Karpas-422 (cell line): ENCODE data around the gene SLC44A2. TPM values are rescaled to one million over a fixed set of nuclear protein-coding genes. Genes with fewer than 3 reads are reported as not detected.

Experiments used
- DNase-seq: peaks from one replicate; pipeline ENCODE4 v3.0.0-alpha.2; 2015
- H2AFZ ChIP-seq: fragments of 200-600 bp; sonication (generic); 2 replicates; pipeline ENCODE4 v1.6.1; 2014; ENCODE audit warnings: antibody characterized with exemption, low read length, mixed read lengths
- H3K27ac ChIP-seq: fragments of 200-600 bp; sonication (generic); 2 replicates; pipeline ENCODE4 v1.5.1; 2014; ENCODE audit warnings: mild to moderate bottlenecking, low read length, moderate library complexity
- H3K27me3 ChIP-seq: fragments of 200-600 bp; sonication (generic); 2 replicates; pipeline ENCODE4 v1.6.1; 2014; ENCODE audit warnings: low read length, mixed read lengths
- H3K36me3 ChIP-seq: fragments of 200-600 bp; sonication (generic); 2 replicates; pipeline ENCODE4 v1.6.1; 2014; ENCODE audit warnings: low read length, mixed read lengths; ENCODE audit not compliant: insufficient read depth
- H3K4me1 ChIP-seq: fragments of 200-600 bp; sonication (generic); 2 replicates; pipeline ENCODE4 v1.6.1; 2014; ENCODE audit warnings: mild to moderate bottlenecking, low read length, mixed read lengths
- H3K4me2 ChIP-seq: fragments of 200-600 bp; sonication (generic); 2 replicates; pipeline ENCODE4 v1.6.1; 2014; ENCODE audit warnings: low read length, low read depth, mild to moderate bottlenecking; ENCODE audit not compliant: poor library complexity, severe bottlenecking
- H3K4me3 ChIP-seq: fragments of 200-600 bp; sonication (generic); 2 replicates; pipeline ENCODE4 v1.5.1; 2014; ENCODE audit warnings: mild to moderate bottlenecking, antibody characterized with exemption, low read length, mixed read lengths
- H3K79me2 ChIP-seq: fragments of 200-600 bp; sonication (generic); 2 replicates; pipeline ENCODE4 v1.6.1; 2014; ENCODE audit warnings: mild to moderate bottlenecking, low read length, mixed read lengths
- H3K9ac ChIP-seq: fragments of 200-600 bp; sonication (generic); 2 replicates; pipeline ENCODE4 v1.6.0; 2014; ENCODE audit warnings: low read length
- H3K9me2 ChIP-seq: fragments of 200-600 bp; sonication (generic), shearing (Covaris generic); replicated peaks from 2 replicates; pipeline ENCODE4 v1.6.0; 2014; ENCODE audit warnings: mild to moderate bottlenecking, low read length, moderate library complexity; ENCODE audit not compliant: insufficient read depth
- H3K9me3 ChIP-seq: fragments of 300-700, 200-600 bp; sonication (generic); 2 replicates; pipeline ENCODE4 v1.6.1; 2014; ENCODE audit warnings: low read length, mixed read lengths
- H4K20me1 ChIP-seq: fragments of 200-600 bp; sonication (generic); 2 replicates; pipeline ENCODE4 v1.6.1; 2014; ENCODE audit warnings: mild to moderate bottlenecking, antibody characterized with exemption, low read length, low read depth; ENCODE audit not compliant: insufficient read depth
- total RNA-seq: library from RNA; depleted of rRNA; stranded (reverse); fragments of >200 nt; shearing (Covaris generic); gene quantifications from 2 replicates; pipeline ENCODE4 v1.2.3, GENCODE V29; 2014; ENCODE audit warnings: low replicate concordance

SLC44A2 gene
- total RNA-seq, 1 experiment from 2014 or later = 48.0 TPM

- Histone ChIP-seq H3K4me2 (peak overlapping the region; percentile 69), H3K9me3 (no peaks in the 10 kb centered on the region), H3K9ac (peak overlapping the region; percentile 95), H2AFZ (no peak overlapping the region), H3K36me3 (no peaks in the 10 kb centered on the region), H3K27ac (peak overlapping the region; percentile 91), H3K4me1 (peaks cover 22% of the 10 kb centered on the region), H3K79me2 (peaks cover 34% of the 10 kb centered on the region), H3K9me2 (no peaks in the 10 kb centered on the region), H4K20me1 (no peaks in the 10 kb centered on the region), H3K27me3 (no peaks in the 10 kb centered on the region), H3K4me3 (peak overlapping the region; percentile 76)
- peak; percentile 84 for DNase-seq
Measured at GRCh38 chr19:10604460-10604980, 20.8 kb upstream of the SLC44A2 start.

GRCh38 chr19:10611907-10612306 lies 13.4 kb upstream of the SLC44A2 start:
- H3K9ac ChIP-seq = no peak overlapping the region
- no peak overlapping the region for H3K4me2 ChIP-seq
- no peak overlapping the region for H3K27ac ChIP-seq
- no peaks in the 10 kb centered on the region for H3K9me3 ChIP-seq
- no peak overlapping the region for H2AFZ ChIP-seq
- DNase-seq = no peak
- H3K4me1 ChIP-seq = no peaks in the 10 kb centered on the region
- no peak overlapping the region for H3K4me3 ChIP-seq
- H3K79me2 ChIP-seq = peaks cover 41% of the 10 kb centered on the region
- H3K36me3 ChIP-seq = no peaks in the 10 kb centered on the region
- H3K27me3 ChIP-seq = no peaks in the 10 kb centered on the region
- H3K9me2 ChIP-seq = no peaks in the 10 kb centered on the region
- no peaks in the 10 kb centered on the region for H4K20me1 ChIP-seq

GRCh38 chr19:10612499-10613119 lies 12.7 kb upstream of the SLC44A2 start:
- no peaks in the 10 kb centered on the region for H3K9me3 ChIP-seq
- no peaks in the 10 kb centered on the region for H4K20me1 ChIP-seq
- H3K9ac ChIP-seq = no peak overlapping the region
- H3K27ac ChIP-seq = no peak overlapping the region
- no peaks in the 10 kb centered on the region for H3K36me3 ChIP-seq
- no peaks in the 10 kb centered on the region for H3K27me3 ChIP-seq
- DNase-seq = no peak
- H3K9me2 ChIP-seq = no peaks in the 10 kb centered on the region
- H2AFZ ChIP-seq = no peak overlapping the region
- no peaks in the 10 kb centered on the region for H3K4me1 ChIP-seq
- no peak overlapping the region for H3K4me2 ChIP-seq
- H3K4me3 ChIP-seq = no peak overlapping the region
- H3K79me2 ChIP-seq = peaks cover 42% of the 10 kb centered on the region

- no peaks in the 10 kb centered on the region for H3K9me2 ChIP-seq
- H3K27ac ChIP-seq = no peak overlapping the region
- H3K79me2 ChIP-seq = peaks cover 45% of the 10 kb centered on the region
- no peaks in the 10 kb centered on the region for H3K9me3 ChIP-seq
- H3K4me3 ChIP-seq = no peak overlapping the region
- no peak overlapping the region for H2AFZ ChIP-seq
- H3K9ac ChIP-seq = no peak overlapping the region
- 0 out of 2 replicates have a peak, but pooled peaks cover 1% of the 10 kb centered on the region for H4K20me1 ChIP-seq
- no peaks in the 10 kb centered on the region for H3K36me3 ChIP-seq
- H3K4me1 ChIP-seq = no peaks in the 10 kb centered on the region
- no peak for DNase-seq
- no peak overlapping the region for H3K4me2 ChIP-seq
- H3K27me3 ChIP-seq = no peaks in the 10 kb centered on the region
Measured at GRCh38 chr19:10615429-10616023, 9.8 kb upstream of the SLC44A2 start.

- H3K4me2 ChIP-seq = no peak overlapping the region
- H3K4me1 ChIP-seq = no peaks in the 10 kb centered on the region
Measured at GRCh38 chr19:10617409-10618121, 7.8 kb upstream of the SLC44A2 start.

GRCh38 chr19:10618846-10619245 lies 6.5 kb upstream of the SLC44A2 start:
- Histone ChIP-seq H3K9me3 (no peaks in the 10 kb centered on the region), H3K4me1 (no peaks in the 10 kb centered on the region), H3K9ac (no peak overlapping the region), H3K9me2 (no peaks in the 10 kb centered on the region), H3K27me3 (no peaks in the 10 kb centered on the region), H3K36me3 (no peaks in the 10 kb centered on the region), H3K27ac (no peak overlapping the region), H4K20me1 (0 out of 2 replicates have a peak, but pooled peaks cover 5% of the 10 kb centered on the region), H2AFZ (no peak overlapping the region), H3K79me2 (peaks cover 40% of the 10 kb centered on the region), H3K4me2 (no peak overlapping the region), H3K4me3 (no peak overlapping the region)
- no peak for DNase-seq

More at GRCh38 chr19:10617409-10618121, 7.8 kb upstream of the SLC44A2 start:
- Histone ChIP-seq H3K36me3 (no peaks in the 10 kb centered on the region), H3K9me3 (no peaks in the 10 kb centered on the region), H3K9ac (no peak overlapping the region), H3K4me3 (no peak overlapping the region), H3K79me2 (peaks cover 43% of the 10 kb centered on the region), H3K27me3 (no peaks in the 10 kb centered on the region), H3K27ac (no peak overlapping the region), H4K20me1 (0 out of 2 replicates have a peak, but pooled peaks cover 5% of the 10 kb centered on the region), H2AFZ (no peak overlapping the region), H3K9me2 (no peaks in the 10 kb centered on the region)
- no peak for DNase-seq

GRCh38 chr19:10620786-10621185 lies 4.6 kb upstream of the SLC44A2 start:
- H4K20me1 ChIP-seq = 0 out of 2 replicates have a peak, but pooled peaks cover 5% of the 10 kb centered on the region
- no peak overlapping the region for H3K4me2 ChIP-seq
- no peaks in the 10 kb centered on the region for H3K36me3 ChIP-seq
- no peaks in the 10 kb centered on the region for H3K27me3 ChIP-seq
- H3K4me1 ChIP-seq = no peaks in the 10 kb centered on the region
- H3K27ac ChIP-seq = no peak overlapping the region
- no peak overlapping the region for H3K4me3 ChIP-seq
- H3K9me2 ChIP-seq = no peaks in the 10 kb centered on the region
- H3K79me2 ChIP-seq = peaks cover 37% of the 10 kb centered on the region
- no peak overlapping the region for H2AFZ ChIP-seq
- H3K9me3 ChIP-seq = no peaks in the 10 kb centered on the region
- H3K9ac ChIP-seq = no peak overlapping the region
- no peak for DNase-seq

- Histone ChIP-seq H3K79me2 (peaks cover 33% of the 10 kb centered on the region), H3K9ac (no peak overlapping the region), H3K36me3 (no peaks in the 10 kb centered on the region), H2AFZ (no peak overlapping the region), H3K27me3 (no peaks in the 10 kb centered on the region), H3K9me3 (no peaks in the 10 kb centered on the region), H3K4me1 (no peaks in the 10 kb centered on the region), H3K4me2 (no peak overlapping the region), H3K9me2 (no peaks in the 10 kb centered on the region), H3K4me3 (no peak overlapping the region), H3K27ac (no peak overlapping the region), H4K20me1 (0 out of 2 replicates have a peak, but pooled peaks cover 5% of the 10 kb centered on the region)
- no peak for DNase-seq
Measured at GRCh38 chr19:10621966-10622365, 3.4 kb upstream of the SLC44A2 start.
